ENCODE data around the gene CXCR2. TPM values are rescaled to one million over a fixed set of nuclear protein-coding genes. Genes with fewer than 3 reads are reported as not detected.
A peak's percentile ranks its signal among the peaks of the same experiment; 100 is the strongest.

The CXCR2 gene
- total RNA-seq, 1 donor from 2014 or later: 0.07 TPM

DNA sequence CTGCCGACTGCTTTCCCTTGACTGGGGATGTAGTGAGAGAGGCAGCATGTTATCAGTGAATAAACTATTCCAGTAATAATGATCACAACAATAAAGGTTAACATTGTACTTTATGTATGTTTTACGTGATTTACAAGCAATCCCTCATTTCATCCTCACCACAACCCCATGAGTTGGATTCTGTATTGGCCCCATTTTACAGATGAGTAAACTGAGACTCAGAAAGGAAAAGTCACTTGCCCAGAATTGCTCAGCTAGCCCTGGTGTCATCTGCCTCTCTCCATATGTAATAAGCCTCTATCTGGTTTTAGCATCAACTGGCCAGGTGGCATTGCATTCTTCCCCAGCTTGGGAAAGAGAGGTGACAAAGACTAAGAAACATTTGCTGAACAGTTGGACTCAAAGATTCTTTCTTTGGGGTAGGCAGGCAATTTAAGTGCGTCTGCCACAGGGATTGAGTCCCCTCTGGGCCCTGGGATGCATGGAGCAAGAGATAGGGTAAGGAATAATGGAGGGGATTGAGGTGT lies 2.2 kb downstream of the CXCR2 start:
- DNase-seq (ENCODE audit: low read depth): no peak
- Mint-ChIP-seq H3K9me3 (ENCODE audit: unreplicated experiment) (no peaks in the 10 kb centered on the region), H3K4me1 (ENCODE audit: low read depth, unreplicated experiment) (peaks cover 13% of the 10 kb centered on the region), H3K36me3 (ENCODE audit: low read depth, unreplicated experiment) (no peaks in the 10 kb centered on the region), H3K27me3 (ENCODE audit: low read depth, unreplicated experiment) (peaks cover 38% of the 10 kb centered on the region), H3K27ac (ENCODE audit: unreplicated experiment) (no peak overlapping the region), H3K4me3 (ENCODE audit: unreplicated experiment) (no peak overlapping the region)
- Histone ChIP-seq H3K36me3 (ENCODE audit: insufficient read depth, low read length) (no peaks in the 10 kb centered on the region), H3K9ac (ENCODE audit: low read length) (no peak overlapping the region), H2AFZ (ENCODE audit: low read depth, low read length) (no peak overlapping the region), H3K9me3 (ENCODE audit: insufficient read depth, low read depth, low read length) (no peaks in the 10 kb centered on the region), H4K20me1 (ENCODE audit: insufficient read depth, low read length) (no peaks in the 10 kb centered on the region), H3K4me3 (ENCODE audit: insufficient read depth, low read depth, low read length) (no peak overlapping the region), H3K27me3 (ENCODE audit: insufficient read depth, low read length) (peaks cover 24% of the 10 kb centered on the region), H3K27ac (ENCODE audit: low read depth, low read length) (no peak overlapping the region), H3K4me1 (ENCODE audit: insufficient read depth, low read length) (no peaks in the 10 kb centered on the region), H3K4me2 (ENCODE audit: low read length) (no peak overlapping the region), H3K79me2 (ENCODE audit: insufficient read depth, low read length) (no peaks in the 10 kb centered on the region)
- TF ChIP-seq, protein P1, sequence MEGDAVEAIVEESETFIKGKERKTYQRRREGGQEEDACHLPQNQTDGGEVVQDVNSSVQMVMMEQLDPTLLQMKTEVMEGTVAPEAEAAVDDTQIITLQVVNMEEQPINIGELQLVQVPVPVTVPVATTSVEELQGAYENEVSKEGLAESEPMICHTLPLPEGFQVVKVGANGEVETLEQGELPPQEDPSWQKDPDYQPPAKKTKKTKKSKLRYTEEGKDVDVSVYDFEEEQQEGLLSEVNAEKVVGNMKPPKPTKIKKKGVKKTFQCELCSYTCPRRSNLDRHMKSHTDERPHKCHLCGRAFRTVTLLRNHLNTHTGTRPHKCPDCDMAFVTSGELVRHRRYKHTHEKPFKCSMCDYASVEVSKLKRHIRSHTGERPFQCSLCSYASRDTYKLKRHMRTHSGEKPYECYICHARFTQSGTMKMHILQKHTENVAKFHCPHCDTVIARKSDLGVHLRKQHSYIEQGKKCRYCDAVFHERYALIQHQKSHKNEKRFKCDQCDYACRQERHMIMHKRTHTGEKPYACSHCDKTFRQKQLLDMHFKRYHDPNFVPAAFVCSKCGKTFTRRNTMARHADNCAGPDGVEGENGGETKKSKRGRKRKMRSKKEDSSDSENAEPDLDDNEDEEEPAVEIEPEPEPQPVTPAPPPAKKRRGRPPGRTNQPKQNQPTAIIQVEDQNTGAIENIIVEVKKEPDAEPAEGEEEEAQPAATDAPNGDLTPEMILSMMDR (IDR thresholded peaks at IDR 0.05; ENCODE audit: insufficient read depth, low read depth, low read length): no peak
- no peak for FAIRE-seq

DNA sequence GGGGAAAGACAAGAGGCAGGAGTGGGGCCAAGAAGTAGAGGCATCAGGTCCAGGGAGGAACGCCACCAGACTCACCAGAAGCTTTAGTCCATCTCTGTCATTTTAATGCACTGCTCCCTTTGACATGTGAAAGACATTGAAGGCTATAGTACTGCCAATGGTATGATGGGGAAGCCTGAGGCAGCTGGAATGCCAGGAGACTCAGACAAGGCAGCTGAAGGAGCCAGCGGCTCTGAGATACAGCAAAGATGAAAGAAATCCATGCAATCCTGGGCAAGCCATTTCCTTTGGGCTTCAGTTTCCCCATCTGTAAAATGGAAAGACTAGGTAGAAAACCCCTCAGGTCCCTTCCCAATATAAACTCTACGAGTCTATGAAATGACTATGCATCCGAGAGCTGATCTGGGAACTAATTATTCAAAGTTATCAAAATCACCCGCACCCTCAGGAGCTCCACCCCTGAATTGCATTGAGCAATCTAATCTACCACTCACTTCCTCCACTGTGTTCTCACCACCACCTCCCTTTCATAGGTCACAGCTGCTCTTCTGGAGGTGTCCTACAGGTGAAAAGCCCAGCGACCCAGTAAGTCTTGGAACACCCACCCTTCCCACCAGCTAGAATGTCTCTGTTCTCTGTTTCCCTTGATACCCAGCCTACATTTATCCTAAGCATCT lies 3.1 kb downstream of the CXCR2 start:
- Histone ChIP-seq H3K9ac (ENCODE audit: low read length) (no peak overlapping the region), H3K36me3 (ENCODE audit: insufficient read depth, low read length) (no peaks in the 10 kb centered on the region), H3K79me2 (ENCODE audit: insufficient read depth, low read length) (no peaks in the 10 kb centered on the region), H3K27ac (ENCODE audit: low read depth, low read length) (peak overlapping the region; percentile 26), H3K27me3 (ENCODE audit: insufficient read depth, low read length) (peaks cover 24% of the 10 kb centered on the region), H3K4me2 (ENCODE audit: low read length) (no peak overlapping the region), H4K20me1 (ENCODE audit: insufficient read depth, low read length) (no peaks in the 10 kb centered on the region), H2AFZ (ENCODE audit: low read depth, low read length) (no peak overlapping the region), H3K4me1 (ENCODE audit: insufficient read depth, low read length) (no peaks in the 10 kb centered on the region), H3K4me3 (ENCODE audit: insufficient read depth, low read depth, low read length) (no peak overlapping the region), H3K9me3 (ENCODE audit: insufficient read depth, low read depth, low read length) (no peaks in the 10 kb centered on the region)
- no peak overlapping the region for H3K27ac Mint-ChIP-seq (ENCODE audit: unreplicated experiment)
- TF ChIP-seq, protein P1 (IDR thresholded peaks at IDR 0.05; ENCODE audit: insufficient read depth, low read depth, low read length): no peak
- no peak for TF ChIP-seq EZH2 (IDR thresholded peaks at IDR 0.05; ENCODE audit: insufficient read depth, low read length)
- H3K4me3 Mint-ChIP-seq (ENCODE audit: unreplicated experiment): no peak overlapping the region
- H3K36me3 Mint-ChIP-seq (ENCODE audit: low read depth, unreplicated experiment): no peaks in the 10 kb centered on the region
- H3K27me3 Mint-ChIP-seq (ENCODE audit: low read depth, unreplicated experiment): peaks cover 39% of the 10 kb centered on the region
- DNase-seq (ENCODE audit: low read depth) (no peak), FAIRE-seq (no peak)
- no peaks in the 10 kb centered on the region for H3K9me3 Mint-ChIP-seq (ENCODE audit: unreplicated experiment)
- H3K4me1 Mint-ChIP-seq (ENCODE audit: low read depth, unreplicated experiment): peaks cover 13% of the 10 kb centered on the region

GRCh38 chr2:218129458-218130135 lies 3.8 kb downstream of the CXCR2 start:
- no peaks in the 10 kb centered on the region for H3K36me3 Mint-ChIP-seq (ENCODE audit: low read depth, unreplicated experiment)
- H3K36me3 ChIP-seq (ENCODE audit: insufficient read depth, low read length): no peaks in the 10 kb centered on the region
- H3K9me3 Mint-ChIP-seq (ENCODE audit: unreplicated experiment): no peaks in the 10 kb centered on the region
- H3K4me3 Mint-ChIP-seq (ENCODE audit: unreplicated experiment): no peak overlapping the region
- peaks cover 13% of the 10 kb centered on the region for H3K4me1 Mint-ChIP-seq (ENCODE audit: low read depth, unreplicated experiment)
- no peak overlapping the region for H3K9ac ChIP-seq (ENCODE audit: low read length)
- H2AFZ ChIP-seq (ENCODE audit: low read depth, low read length): no peak overlapping the region
- H3K27me3 ChIP-seq (ENCODE audit: insufficient read depth, low read length): peaks cover 20% of the 10 kb centered on the region
- no peak overlapping the region for H3K4me3 ChIP-seq (ENCODE audit: insufficient read depth, low read depth, low read length)
- FAIRE-seq (no peak), DNase-seq (ENCODE audit: low read depth) (peak; percentile 30)
- H3K27me3 Mint-ChIP-seq (ENCODE audit: low read depth, unreplicated experiment): peaks cover 40% of the 10 kb centered on the region
- H3K27ac ChIP-seq (ENCODE audit: low read depth, low read length): peak overlapping the region; percentile 26
- no peak overlapping the region for H3K27ac Mint-ChIP-seq (ENCODE audit: unreplicated experiment)
- no peaks in the 10 kb centered on the region for H4K20me1 ChIP-seq (ENCODE audit: insufficient read depth, low read length)
- no peaks in the 10 kb centered on the region for H3K79me2 ChIP-seq (ENCODE audit: insufficient read depth, low read length)
- TF ChIP-seq, protein P1 (IDR thresholded peaks at IDR 0.05; ENCODE audit: insufficient read depth, low read depth, low read length): no peak
- H3K4me1 ChIP-seq (ENCODE audit: insufficient read depth, low read length): no peaks in the 10 kb centered on the region
- H3K4me2 ChIP-seq (ENCODE audit: low read length): no peak overlapping the region
- H3K9me3 ChIP-seq (ENCODE audit: insufficient read depth, low read depth, low read length): no peaks in the 10 kb centered on the region

Data from astrocyte (in vitro differentiated cells and primary cell).